K562 (cell line): ENCODE data around the gene HCRT. TPM values are rescaled to one million over a fixed set of nuclear protein-coding genes. Genes with fewer than 3 reads are reported as not detected.

Experiments
- GATAD2B ChIP-seq: fragments of 450-650 bp; IDR thresholded peaks from 2 replicates; pipeline ENCODE4 v1.6.1; 2017; ENCODE audit warnings: mild to moderate bottlenecking, borderline replicate concordance
- HDAC2 ChIP-seq: fragments of 450-650 bp; IDR thresholded peaks from 2 replicates; pipeline ENCODE4 v1.6.1; 2016; ENCODE audit warnings: mild to moderate bottlenecking
- SAFB ChIP-seq: fragments of 200-400 bp; formaldehyde crosslinking; IDR thresholded peaks from 2 replicates; pipeline ENCODE4 v1.6.1; 2017; ENCODE audit warnings: low read depth, low read length, borderline replicate concordance
- SP2 ChIP-seq: IDR thresholded peaks from 2 replicates; pipeline ENCODE4 v1.6.1; 2011; ENCODE audit warnings: mild to moderate bottlenecking, low read depth, low read length, moderate library complexity; ENCODE audit not compliant: poor library complexity, severe bottlenecking; ENCODE audit errors: extremely low read depth
- TBP ChIP-seq: optimal IDR thresholded peaks from 2 replicates; pipeline ENCODE3; 2011; ENCODE audit warnings: low read depth, low read length, improper control_type of control experiment
- ZNF3 ChIP-seq: fragments of 250-450 bp; sonication (Bioruptor Pico); IDR thresholded peaks from 2 replicates; pipeline ENCODE4 v1.5.0; 2021; ENCODE audit warnings: mild to moderate bottlenecking, moderate library complexity
- polyA plus RNA-seq, 8 experiments: library from polyadenylated mRNA; depleted of rRNA in 4 of 8; stranded (reverse) in 5 of 8; unstranded in 3 of 8; fragments of >200 nt; fragmentation: Nextera tagmentation in 2 of 8; fragmentation: Illumina TruSeq in 1 of 8; extraction: Ambion mirVana in 2 of 8; extraction: Trizol in 1 of 8; gene quantifications; 2 replicates each; pipeline versions ENCODE4 v1.2.1 to v1.2.3, GENCODE V29; 2011 to 2014; ENCODE audit warnings: inconsistent platforms in 1 of 8, missing spikeins in 1 of 8
- total RNA-seq, 7 experiments: library from RNA; depleted of rRNA in 6 of 7; stranded (reverse); fragments of >200 nt in 6 of 7; fragmentation: Illumina TruSeq in 2 of 7; extraction: Trizol in 2 of 7; gene quantifications; 2 replicates each; pipeline versions ENCODE4 v1.2.1 to v1.2.3, GENCODE V29; 2011 to 2021; ENCODE audit warnings: low replicate concordance in 1 of 7
- TF ChIP-seq, protein P1 (sequence below): sonication (generic); formaldehyde crosslinking; IDR thresholded peaks from 2 replicates; pipeline ENCODE4 v1.8.0; 2022; ENCODE audit warnings: mild to moderate bottlenecking, missing genetic modification reagents
- TF ChIP-seq, protein P2 (sequence below): sonication (generic); formaldehyde crosslinking; IDR thresholded peaks from 2 replicates; pipeline ENCODE4 v1.8.0; 2022; ENCODE audit warnings: mild to moderate bottlenecking, missing genetic modification reagents, borderline replicate concordance

Gene HCRT
- total and polyA plus RNA-seq, 9 of the 15 experiments (the other 6 are each of a cell fraction or from before 2014, with no cell fraction given): not detected

DNA sequence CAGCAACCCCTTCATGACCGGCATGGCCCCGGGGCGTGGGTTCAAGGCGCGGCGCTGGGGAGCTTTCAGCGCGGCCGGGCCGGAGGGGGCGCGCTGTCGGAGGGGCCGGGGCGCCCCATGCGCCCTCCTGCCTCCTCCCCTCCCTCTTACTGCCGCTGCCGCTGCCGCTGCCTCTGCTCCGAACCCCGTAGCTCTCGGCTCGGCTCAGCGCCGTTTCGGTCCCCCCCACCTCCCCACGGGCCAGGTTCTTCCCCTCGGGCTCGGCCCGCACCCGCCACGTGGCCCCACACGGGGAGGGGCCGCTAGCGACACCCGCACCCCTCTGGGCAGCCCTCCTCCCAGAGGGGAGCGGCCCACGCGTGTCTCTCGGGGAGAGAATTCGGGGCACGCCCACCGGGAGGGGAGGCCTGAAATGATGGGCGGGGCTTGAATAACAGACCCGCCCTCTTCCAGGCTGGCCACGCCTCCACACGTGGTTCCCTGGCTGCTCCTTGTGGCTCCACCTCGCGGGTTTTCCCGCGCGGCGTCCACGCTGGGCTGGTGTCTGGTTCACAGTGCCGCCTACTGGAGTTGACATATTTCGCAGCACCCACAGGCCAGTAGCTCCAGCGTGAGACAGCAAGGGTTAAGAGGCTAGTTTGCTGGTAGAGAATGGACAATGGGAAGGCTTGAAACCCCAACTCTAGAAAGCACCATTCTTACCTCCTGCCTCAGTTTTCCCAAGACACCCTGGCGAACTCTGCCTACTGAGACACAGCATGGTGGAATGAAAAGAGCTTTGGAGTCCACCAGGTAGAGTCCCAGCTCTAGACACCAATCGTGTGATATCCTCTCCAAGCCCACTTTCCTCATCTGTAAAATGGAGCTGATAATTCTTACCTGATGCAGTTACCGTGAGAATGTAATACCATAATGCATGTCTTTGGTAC lies 4.1 kb downstream of the HCRT start, which contains the start of gene KCNH4 (continued):
- TF ChIP-seq, protein P1, sequence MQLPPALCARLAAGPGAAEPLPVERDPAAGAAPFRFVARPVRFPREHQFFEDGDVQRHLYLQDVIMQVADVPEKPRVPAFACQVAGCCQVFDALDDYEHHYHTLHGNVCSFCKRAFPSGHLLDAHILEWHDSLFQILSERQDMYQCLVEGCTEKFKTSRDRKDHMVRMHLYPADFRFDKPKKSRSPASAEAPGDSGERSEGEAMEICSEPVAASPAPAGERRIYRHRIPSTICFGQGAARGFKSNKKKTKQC (CRISPR knock-in tag): peak; percentile 59; the same call in 1 of the 2 replicates
- TF ChIP-seq HDAC2: peak; percentile 66; the same call in 1 of the 2 replicates
- TF ChIP-seq TBP: peak; percentile 29
- TF ChIP-seq SAFB: peak; percentile 95
- TF ChIP-seq SP2: no peak
- TF ChIP-seq, protein P2, sequence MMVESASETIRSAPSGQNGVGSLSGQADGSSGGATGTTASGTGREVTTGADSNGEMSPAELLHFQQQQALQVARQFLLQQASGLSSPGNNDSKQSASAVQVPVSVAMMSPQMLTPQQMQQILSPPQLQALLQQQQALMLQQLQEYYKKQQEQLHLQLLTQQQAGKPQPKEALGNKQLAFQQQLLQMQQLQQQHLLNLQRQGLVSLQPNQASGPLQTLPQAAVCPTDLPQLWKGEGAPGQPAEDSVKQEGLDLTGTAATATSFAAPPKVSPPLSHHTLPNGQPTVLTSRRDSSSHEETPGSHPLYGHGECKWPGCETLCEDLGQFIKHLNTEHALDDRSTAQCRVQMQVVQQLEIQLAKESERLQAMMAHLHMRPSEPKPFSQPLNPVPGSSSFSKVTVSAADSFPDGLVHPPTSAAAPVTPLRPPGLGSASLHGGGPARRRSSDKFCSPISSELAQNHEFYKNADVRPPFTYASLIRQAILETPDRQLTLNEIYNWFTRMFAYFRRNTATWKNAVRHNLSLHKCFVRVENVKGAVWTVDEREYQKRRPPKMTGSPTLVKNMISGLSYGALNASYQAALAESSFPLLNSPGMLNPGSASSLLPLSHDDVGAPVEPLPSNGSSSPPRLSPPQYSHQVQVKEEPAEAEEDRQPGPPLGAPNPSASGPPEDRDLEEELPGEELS: peak; percentile 35; the same call in 1 of the 2 replicates
- peak; percentile 81; the same call in 1 of the 2 replicates for TF ChIP-seq GATAD2B
- TF ChIP-seq ZNF3 (CRISPR knock-in tag): no peak
